ENCODE results near the gene CSRP3.

CSRP3 gene

DNA sequence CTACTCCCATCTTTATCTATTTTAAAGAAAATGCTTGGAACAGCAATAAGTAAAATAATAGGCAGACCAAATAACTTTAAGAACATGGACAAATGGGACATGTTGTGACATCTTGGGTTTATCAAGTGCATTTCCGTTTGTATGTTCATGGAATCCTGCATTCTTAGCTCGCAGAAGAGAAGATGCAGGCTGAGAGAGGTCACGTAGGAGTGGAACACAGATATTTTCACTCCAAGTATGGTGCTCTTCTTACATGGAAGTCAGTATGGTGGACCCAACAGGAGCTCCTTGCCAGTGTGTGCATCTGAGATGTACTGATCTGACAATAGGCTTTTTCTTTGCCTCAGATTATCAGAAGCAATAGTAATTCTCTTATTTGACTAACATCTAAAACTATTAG lies 37.3 kb upstream of the CSRP3 start:
- Histone ChIP-seq H3K79me1 (ENCODE audit: low read depth, low read length) (no peaks in the 10 kb centered on the region), H2BK12ac (ENCODE audit: low read length) (no peak overlapping the region), H3K27ac (replicated peaks; ENCODE audit: low read length) (no peak overlapping the region), H3K23ac (ENCODE audit: low read depth, low read length, poor library complexity) (no peak overlapping the region), H3K14ac (ENCODE audit: low read length) (no peak overlapping the region), H2BK120ac (ENCODE audit: low read depth, low read length) (no peak overlapping the region), H2BK5ac (ENCODE audit: low read length) (no peak overlapping the region), H2BK15ac (ENCODE audit: low read length) (no peak overlapping the region), H2AFZ (ENCODE audit: low read length) (no peak overlapping the region), H2AK5ac (ENCODE audit: low read depth, low read length) (no peak overlapping the region), H4K91ac (ENCODE audit: low read depth, low read length, poor library complexity) (no peak overlapping the region), H3K4me3 (ENCODE audit: low read length in 2 of 2) (no peak overlapping the region), H3K9ac (ENCODE audit: low read depth, low read length, poor library complexity) (no peak overlapping the region), H3K4me2 (ENCODE audit: insufficient read depth, low read length, poor library complexity, severe bottlenecking) (no peak overlapping the region), H3K18ac (ENCODE audit: low read length) (no peak overlapping the region), H3K4me1 (ENCODE audit: control insufficient read depth in 2 of 2, insufficient read depth in 1 of 2, low read depth in 1 of 2, low read length in 2 of 2) (peaks cover 8% of the 10 kb centered on the region in 2 donors), H3K36me3 (replicated peaks in 1 of 2; ENCODE audit: control insufficient read depth in 2 of 2, insufficient read depth in 2 of 2, low read length in 2 of 2) (peaks cover 8 to 48% of the 10 kb centered on the region in 2 donors), H3K27me3 (ENCODE audit: control insufficient read depth in 3 of 3, insufficient read depth in 3 of 3, low read depth in 1 of 3, low read length in 3 of 3) (peaks cover 3 to 24% (median 21%) of the 10 kb centered on the region in 3 experiments), H4K8ac (ENCODE audit: low read depth, low read length) (no peak overlapping the region), H3K9me3 (replicated peaks in 1 of 2; ENCODE audit: control insufficient read depth in 2 of 2, insufficient read depth in 1 of 2, low read depth in 1 of 2, low read length in 2 of 2) (no peaks in the 10 kb centered on the region), H3K4ac (ENCODE audit: low read length) (no peak overlapping the region)
- no CpG with 5 or more reads among the region's 3 CpGs for WGBS, 2 donors (ENCODE audit: extremely low coverage in 2 of 2, insufficient read length in 2 of 2, insufficient replicate concordance in 1 of 2)
- DNase-seq (ENCODE audit: low spot score), result no peak

DNA sequence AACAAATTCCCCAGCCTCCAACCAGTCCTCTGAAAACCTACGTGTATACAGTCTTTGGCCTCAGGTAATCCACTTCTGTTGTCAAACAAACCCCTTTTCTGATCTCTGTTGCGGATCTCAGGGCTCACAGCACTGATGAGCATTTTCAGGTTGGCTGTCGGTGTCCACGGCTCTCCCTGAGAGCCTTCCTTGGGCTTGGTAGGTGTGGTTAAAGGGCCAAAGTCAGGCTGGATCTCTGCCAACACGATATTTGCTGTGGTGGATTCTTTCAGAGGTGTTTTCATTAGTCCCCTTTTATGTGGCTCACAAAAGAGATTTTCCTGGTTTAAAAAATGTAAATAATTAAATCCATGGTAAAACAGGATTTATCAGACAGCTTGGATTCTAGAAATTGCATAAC lies 36.0 kb upstream of the CSRP3 start:
- no peak for DNase-seq (ENCODE audit: low spot score)
- Histone ChIP-seq H3K9ac (ENCODE audit: low read depth, low read length, poor library complexity) (no peak overlapping the region), H3K79me1 (ENCODE audit: low read depth, low read length) (no peaks in the 10 kb centered on the region), H2BK15ac (ENCODE audit: low read length) (no peak overlapping the region), H3K36me3 (replicated peaks in 1 of 2; ENCODE audit: control insufficient read depth in 2 of 2, insufficient read depth in 2 of 2, low read length in 2 of 2) (peaks cover 10 to 51% of the 10 kb centered on the region in 2 donors), H2BK120ac (ENCODE audit: low read depth, low read length) (no peak overlapping the region), H2AFZ (ENCODE audit: low read length) (no peak overlapping the region), H3K4me2 (ENCODE audit: insufficient read depth, low read length, poor library complexity, severe bottlenecking) (no peak overlapping the region), H2BK12ac (ENCODE audit: low read length) (no peak overlapping the region), H3K4me1 (ENCODE audit: control insufficient read depth in 2 of 2, insufficient read depth in 1 of 2, low read depth in 1 of 2, low read length in 2 of 2) (peaks cover 8% of the 10 kb centered on the region in 2 donors), H3K23ac (ENCODE audit: low read depth, low read length, poor library complexity) (no peak overlapping the region), H3K27me3 (ENCODE audit: control insufficient read depth in 3 of 3, insufficient read depth in 3 of 3, low read depth in 1 of 3, low read length in 3 of 3) (peaks cover 3 to 13% (median 12%) of the 10 kb centered on the region in 3 experiments), H3K18ac (ENCODE audit: low read length) (no peak overlapping the region), H3K4ac (ENCODE audit: low read length) (no peak overlapping the region), H2AK5ac (ENCODE audit: low read depth, low read length) (no peak overlapping the region), H3K27ac (replicated peaks; ENCODE audit: low read length) (no peak overlapping the region), H3K14ac (ENCODE audit: low read length) (no peak overlapping the region), H3K9me3 (replicated peaks in 1 of 2; ENCODE audit: control insufficient read depth in 2 of 2, insufficient read depth in 1 of 2, low read depth in 1 of 2, low read length in 2 of 2) (no peaks in the 10 kb centered on the region), H2BK5ac (ENCODE audit: low read length) (no peak overlapping the region), H4K8ac (ENCODE audit: low read depth, low read length) (no peak overlapping the region), H3K4me3 (ENCODE audit: low read length in 2 of 2) (no peak overlapping the region), H4K91ac (ENCODE audit: low read depth, low read length, poor library complexity) (no peak overlapping the region)
- no CpG with 5 or more reads among the region's 5 CpGs for WGBS, 2 donors (ENCODE audit: extremely low coverage in 2 of 2, insufficient read length in 2 of 2, insufficient replicate concordance in 1 of 2)

DNA sequence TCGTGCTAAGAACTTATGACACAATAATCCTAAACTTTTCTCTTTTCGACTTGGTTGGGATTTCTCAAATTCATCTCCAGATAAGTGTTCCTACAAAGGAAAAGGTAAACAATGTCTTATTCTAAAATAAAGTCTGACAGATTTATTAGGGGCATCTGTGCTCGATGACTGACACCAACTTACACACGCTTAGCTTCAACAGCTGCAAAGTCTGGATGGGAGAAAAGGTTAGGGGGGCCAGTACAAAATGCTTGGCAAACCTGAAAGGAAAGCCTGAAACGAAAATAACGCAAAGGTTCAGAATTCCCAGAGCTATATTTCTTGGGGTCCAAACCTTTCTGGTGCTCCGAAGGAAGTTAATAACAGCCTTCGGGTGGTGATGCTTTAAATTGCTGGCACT lies 35.6 kb upstream of the CSRP3 start:
- Histone ChIP-seq H2AFZ (ENCODE audit: low read length) (no peak overlapping the region), H4K91ac (ENCODE audit: low read depth, low read length, poor library complexity) (no peak overlapping the region), H3K4me2 (ENCODE audit: insufficient read depth, low read length, poor library complexity, severe bottlenecking) (no peak overlapping the region), H3K14ac (ENCODE audit: low read length) (no peak overlapping the region), H2AK5ac (ENCODE audit: low read depth, low read length) (no peak overlapping the region), H3K23ac (ENCODE audit: low read depth, low read length, poor library complexity) (no peak overlapping the region), H3K36me3 (replicated peaks in 1 of 2; ENCODE audit: control insufficient read depth in 2 of 2, insufficient read depth in 2 of 2, low read length in 2 of 2) (peaks cover 10 to 56% of the 10 kb centered on the region in 2 donors), H3K27ac (replicated peaks; ENCODE audit: low read length) (no peak overlapping the region), H3K4me1 (ENCODE audit: control insufficient read depth in 2 of 2, insufficient read depth in 1 of 2, low read depth in 1 of 2, low read length in 2 of 2) (peaks cover 4 to 7% of the 10 kb centered on the region in 2 donors), H3K4ac (ENCODE audit: low read length) (no peak overlapping the region), H3K27me3 (ENCODE audit: control insufficient read depth in 3 of 3, insufficient read depth in 3 of 3, low read depth in 1 of 3, low read length in 3 of 3) (peaks cover 0 to 8% (median 7%) of the 10 kb centered on the region in 3 experiments), H2BK5ac (ENCODE audit: low read length) (no peak overlapping the region), H3K9ac (ENCODE audit: low read depth, low read length, poor library complexity) (no peak overlapping the region), H3K79me1 (ENCODE audit: low read depth, low read length) (no peaks in the 10 kb centered on the region), H2BK12ac (ENCODE audit: low read length) (no peak overlapping the region), H2BK120ac (ENCODE audit: low read depth, low read length) (no peak overlapping the region), H3K18ac (ENCODE audit: low read length) (no peak overlapping the region), H3K9me3 (replicated peaks in 1 of 2; ENCODE audit: control insufficient read depth in 2 of 2, insufficient read depth in 1 of 2, low read depth in 1 of 2, low read length in 2 of 2) (no peaks in the 10 kb centered on the region), H3K4me3 (ENCODE audit: low read length in 2 of 2) (no peak overlapping the region), H2BK15ac (ENCODE audit: low read length) (no peak overlapping the region), H4K8ac (ENCODE audit: low read depth, low read length) (no peak overlapping the region)
- DNase-seq (ENCODE audit: low spot score), result no peak
- WGBS, 2 donors (ENCODE audit: extremely low coverage in 2 of 2, insufficient read length in 2 of 2, insufficient replicate concordance in 1 of 2), result no CpG with 5 or more reads among the region's 8 CpGs

DNA sequence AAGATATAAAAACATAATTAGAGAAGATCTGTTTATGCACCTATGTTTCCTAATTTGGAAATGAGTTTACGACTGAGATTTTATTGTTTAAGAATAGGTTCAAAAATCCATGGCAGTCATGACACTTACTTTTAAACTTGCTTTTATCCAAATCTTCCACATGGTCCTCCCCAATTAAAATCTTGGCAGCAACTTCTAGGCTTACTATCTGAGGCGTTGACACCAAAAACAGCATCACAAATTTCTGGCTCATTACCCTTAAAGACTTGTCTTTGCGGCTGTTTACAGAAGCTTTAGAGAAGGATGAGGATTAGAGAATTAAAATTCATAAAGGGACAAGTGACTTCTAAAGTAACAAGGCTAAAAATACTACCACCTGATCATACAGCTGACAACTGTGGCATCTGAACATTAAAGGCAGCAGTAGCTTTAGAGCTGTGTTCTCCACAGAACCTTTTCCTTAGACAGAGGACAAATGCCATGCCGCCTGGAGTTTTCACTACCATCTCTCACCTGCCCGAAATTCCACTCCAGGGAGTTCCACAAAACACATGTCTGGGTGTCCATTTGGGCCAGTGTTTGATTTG lies 32.5 kb upstream of the CSRP3 start:
- H3K9ac ChIP-seq (ENCODE audit: low read depth, low read length, poor library complexity), result no peak overlapping the region
- no peaks in the 10 kb centered on the region for H3K9me3 ChIP-seq (replicated peaks in 1 of 2; ENCODE audit: control insufficient read depth in 2 of 2, insufficient read depth in 1 of 2, low read depth in 1 of 2, low read length in 2 of 2)
- H3K4me3 ChIP-seq (ENCODE audit: low read length in 2 of 2), result no peak overlapping the region
- no peaks in the 10 kb centered on the region for H3K79me1 ChIP-seq (ENCODE audit: low read depth, low read length)
- H3K23ac ChIP-seq (ENCODE audit: low read depth, low read length, poor library complexity), result no peak overlapping the region
- no peak overlapping the region for H3K27ac ChIP-seq (replicated peaks; ENCODE audit: low read length)
- H3K27me3 ChIP-seq (ENCODE audit: control insufficient read depth in 3 of 3, insufficient read depth in 3 of 3, low read depth in 1 of 3, low read length in 3 of 3), result peaks cover 0 to 2% (median 0%) of the 10 kb centered on the region in 3 experiments
- no peak for DNase-seq (ENCODE audit: low spot score)
- no peak overlapping the region for H3K18ac ChIP-seq (ENCODE audit: low read length)
- H4K91ac ChIP-seq (ENCODE audit: low read depth, low read length, poor library complexity), result no peak overlapping the region
- no peak overlapping the region for H2BK12ac ChIP-seq (ENCODE audit: low read length)
- no peak overlapping the region for H2AFZ ChIP-seq (ENCODE audit: low read length)
- no peak overlapping the region for H3K14ac ChIP-seq (ENCODE audit: low read length)
- H3K4ac ChIP-seq (ENCODE audit: low read length), result no peak overlapping the region
- no peak overlapping the region for H2BK120ac ChIP-seq (ENCODE audit: low read depth, low read length)
- no peak overlapping the region for H2BK5ac ChIP-seq (ENCODE audit: low read length)
- H4K8ac ChIP-seq (ENCODE audit: low read depth, low read length), result no peak overlapping the region
- H3K4me1 ChIP-seq (ENCODE audit: control insufficient read depth in 2 of 2, insufficient read depth in 1 of 2, low read depth in 1 of 2, low read length in 2 of 2), result peaks cover 0 to 3% of the 10 kb centered on the region in 2 donors
- no peak overlapping the region for H3K4me2 ChIP-seq (ENCODE audit: insufficient read depth, low read length, poor library complexity, severe bottlenecking)
- H3K36me3 ChIP-seq (replicated peaks in 1 of 2; ENCODE audit: control insufficient read depth in 2 of 2, insufficient read depth in 2 of 2, low read length in 2 of 2), result peaks cover 10 to 72% of the 10 kb centered on the region in 2 donors
- H2BK15ac ChIP-seq (ENCODE audit: low read length), result no peak overlapping the region
- WGBS, 2 donors (ENCODE audit: extremely low coverage in 2 of 2, insufficient read length in 2 of 2, insufficient replicate concordance in 1 of 2), result no CpG with 5 or more reads among the region's 5 CpGs
- no peak overlapping the region for H2AK5ac ChIP-seq (ENCODE audit: low read depth, low read length)

Measured in neuronal stem cell (in vitro differentiated cells).